Ovary (tissue), 3 donors: ENCODE measurements around the gene PACC1.

Experiments used
- EP300 ChIP-seq: sonication (generic); formaldehyde crosslinking; IDR thresholded peaks from one replicate; pipeline ENCODE4 v1.6.1; 2017; ENCODE audit warnings: antibody characterized with exemption
- POLR2A ChIP-seq: fragments of 450-650 bp; IDR thresholded peaks from one replicate; pipeline ENCODE4 v1.6.1; 2017; ENCODE audit warnings: antibody characterized with exemption, mild to moderate bottlenecking, moderate library complexity
- TF ChIP-seq, protein P1 (sequence below), 3 donors: fragments of 450-650 bp in 2 of 3; fragments of 200-600 bp in 1 of 3; IDR thresholded peaks; one replicate each; pipeline versions ENCODE4 v1.5.1 to v1.8.0; 2016 to 2022; ENCODE audit warnings: antibody characterized with exemption in 3 of 3, mild to moderate bottlenecking in 1 of 3
- donor health status: DM: no; HTN: no; CAD: no.

DNA sequence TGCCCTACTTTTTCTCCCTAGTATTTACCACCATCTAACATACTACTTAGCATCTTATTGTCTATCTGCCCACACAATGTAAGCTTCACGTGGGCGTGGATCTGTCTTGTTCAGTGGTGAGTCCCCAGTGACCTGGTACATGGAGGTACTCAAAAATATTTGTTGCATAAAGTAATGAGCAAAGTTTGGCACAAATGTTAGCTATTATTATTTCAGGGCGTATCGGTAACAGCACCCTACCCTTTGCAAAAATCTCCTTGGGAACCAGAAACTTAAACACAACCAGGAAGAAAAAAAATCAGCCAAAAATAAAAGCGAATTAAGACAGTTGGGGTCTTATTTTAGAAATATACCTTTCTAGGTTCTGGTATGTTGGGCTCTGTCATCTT, 17.6 kb upstream of the PACC1 start:
- TF ChIP-seq, protein P1, sequence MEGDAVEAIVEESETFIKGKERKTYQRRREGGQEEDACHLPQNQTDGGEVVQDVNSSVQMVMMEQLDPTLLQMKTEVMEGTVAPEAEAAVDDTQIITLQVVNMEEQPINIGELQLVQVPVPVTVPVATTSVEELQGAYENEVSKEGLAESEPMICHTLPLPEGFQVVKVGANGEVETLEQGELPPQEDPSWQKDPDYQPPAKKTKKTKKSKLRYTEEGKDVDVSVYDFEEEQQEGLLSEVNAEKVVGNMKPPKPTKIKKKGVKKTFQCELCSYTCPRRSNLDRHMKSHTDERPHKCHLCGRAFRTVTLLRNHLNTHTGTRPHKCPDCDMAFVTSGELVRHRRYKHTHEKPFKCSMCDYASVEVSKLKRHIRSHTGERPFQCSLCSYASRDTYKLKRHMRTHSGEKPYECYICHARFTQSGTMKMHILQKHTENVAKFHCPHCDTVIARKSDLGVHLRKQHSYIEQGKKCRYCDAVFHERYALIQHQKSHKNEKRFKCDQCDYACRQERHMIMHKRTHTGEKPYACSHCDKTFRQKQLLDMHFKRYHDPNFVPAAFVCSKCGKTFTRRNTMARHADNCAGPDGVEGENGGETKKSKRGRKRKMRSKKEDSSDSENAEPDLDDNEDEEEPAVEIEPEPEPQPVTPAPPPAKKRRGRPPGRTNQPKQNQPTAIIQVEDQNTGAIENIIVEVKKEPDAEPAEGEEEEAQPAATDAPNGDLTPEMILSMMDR (IDR thresholded peaks at IDR 0.05) = no peak
- TF ChIP-seq POLR2A (no peak), EP300 (no peak)
